OCI-LY7 (cell line): ENCODE measurements around the gene RUVBL1. TPM values are rescaled to one million over a fixed set of nuclear protein-coding genes. Genes with fewer than 3 reads are reported as not detected.
A peak's percentile ranks its signal among the peaks of the same experiment; 100 is the strongest.

ENCODE experiments used
- BruUV-seq: library from RNA; stranded (reverse); fragments of 400-500 nt; replicated peaks from 2 replicates; lab custom pipeline; 2021; lab: Mats Ljungman, UMichigan
- CTCF ChIA-PET: fragments of 300-600 bp; sonication (Branson Sonifier 250); formaldehyde crosslinking; loops from one replicate; lab custom pipeline; 2022; ENCODE audit warnings: antibody characterized with exemption; ENCODE audit not compliant: unreplicated experiment; lab: Charles Lee
- POLR2A ChIA-PET: fragments of 300-600 bp; sonication (Branson Sonifier 250); formaldehyde crosslinking; loops from one replicate; lab custom pipeline; 2022; ENCODE audit warnings: antibody characterized with exemption; lab: Charles Lee
- DNase-seq: peaks from one replicate; pipeline ENCODE4 v3.0.0-alpha.2; 2015; ENCODE audit warnings: low spot score
- H2AFZ ChIP-seq: fragments of 200-600 bp; sonication (generic), shearing (Covaris generic); 2 replicates; pipeline ENCODE4 v1.6.1; 2014; ENCODE audit warnings: mild to moderate bottlenecking, antibody characterized with exemption, low read length, moderate library complexity
- H3K27ac ChIP-seq: fragments of 200-600 bp; sonication (generic); 2 replicates; pipeline ENCODE4 v1.5.1; 2014; ENCODE audit warnings: mixed run types, low read depth, mild to moderate bottlenecking, moderate library complexity, low read length, inconsistent platforms; ENCODE audit not compliant: poor library complexity, severe bottlenecking
- H3K36me3 ChIP-seq: fragments of 200-600 bp; sonication (generic); 2 replicates; pipeline ENCODE4 v1.6.1; 2014; ENCODE audit warnings: mild to moderate bottlenecking, antibody characterized with exemption, low read length, moderate library complexity, mixed read lengths; ENCODE audit not compliant: insufficient read depth
- H3K4me1 ChIP-seq: fragments of 200-600 bp; sonication (generic); 2 replicates; pipeline ENCODE4 v1.5.1; 2014; ENCODE audit warnings: mild to moderate bottlenecking, low read length; ENCODE audit not compliant: insufficient read depth, poor library complexity, severe bottlenecking
- H3K4me2 ChIP-seq: fragments of 200-600 bp; sonication (generic); 2 replicates; pipeline ENCODE4 v1.6.1; 2014; ENCODE audit warnings: mild to moderate bottlenecking, low read length
- H3K4me3 ChIP-seq: fragments of 200-600 bp; sonication (generic); 2 replicates; pipeline ENCODE4 v1.5.1; 2014; ENCODE audit warnings: mild to moderate bottlenecking, low read depth, low read length; ENCODE audit not compliant: poor library complexity, severe bottlenecking
- H3K79me2 ChIP-seq: fragments of 200-600 bp; sonication (generic); 2 replicates; pipeline ENCODE4 v1.6.1; 2016; ENCODE audit warnings: low read depth, mild to moderate bottlenecking, low read length, moderate library complexity, mixed read lengths; ENCODE audit not compliant: insufficient read depth
- H3K9me2 ChIP-seq: fragments of 200-600 bp; sonication (generic); 2 replicates; pipeline ENCODE4 v1.6.1; 2016; ENCODE audit warnings: mild to moderate bottlenecking, low read length, mixed read lengths; ENCODE audit not compliant: insufficient read depth
- H3K9me3 ChIP-seq: fragments of 200-600 bp; sonication (generic); 2 replicates; pipeline ENCODE4 v1.6.1; 2014; ENCODE audit warnings: mild to moderate bottlenecking, mixed run types, low read length, mixed read lengths
- H4K20me1 ChIP-seq: fragments of 200-600 bp; sonication (generic); 2 replicates; pipeline ENCODE4 v1.6.1; 2014; ENCODE audit warnings: mild to moderate bottlenecking, antibody characterized with exemption, low read length, moderate library complexity, mixed read lengths; ENCODE audit not compliant: insufficient read depth
- CTCF ChIP-seq: fragments of 200-600 bp; sonication (generic); conservative IDR thresholded peaks from 2 replicates; pipeline ENCODE4 v1.5.1; 2014; ENCODE audit warnings: mild to moderate bottlenecking, antibody characterized with exemption, low read length, moderate library complexity, mixed read lengths
- EZH2phosphoT487 ChIP-seq: fragments of 200-600 bp; sonication (generic); IDR thresholded peaks from 2 replicates; pipeline ENCODE4 v1.6.1; 2018; ENCODE audit warnings: low read depth, borderline replicate concordance, mild to moderate bottlenecking, mixed run types, antibody characterized with exemption, low read length, moderate library complexity, mixed read lengths
- intact Hi-C: fragments of 100-400 bp; cut with micrococcal nuclease; formaldehyde crosslinking; loops from one replicate; pipeline ENCODE4 v1.10.0; 2022; ENCODE audit not compliant: unreplicated experiment
- small RNA-seq: library from RNA; depleted of rRNA; stranded (forward); fragments of <200 nt; gene quantifications from one replicate; pipeline ENCODE3, GENCODE V24; 2014
- total RNA-seq, 2 experiments: library from RNA; depleted of rRNA in 1 of 2; stranded (reverse); fragments of >200 nt in 1 of 2; shearing (Covaris generic) in 1 of 2; gene quantifications; 2 replicates each; pipeline ENCODE4 v1.2.3, GENCODE V29; 2014 to 2022

The RUVBL1 gene
- total RNA-seq, 2 experiments from 2014 or later = 91.4 to 103 TPM

- Histone ChIP-seq H3K9me2 (no peaks in the 10 kb centered on the region), H2AFZ (no peak overlapping the region), H3K27ac (no peak overlapping the region), H3K79me2 (no peaks in the 10 kb centered on the region), H3K36me3 (no peaks in the 10 kb centered on the region), H3K4me1 (no peaks in the 10 kb centered on the region), H3K9me3 (no peaks in the 10 kb centered on the region), H4K20me1 (no peaks in the 10 kb centered on the region), H3K4me3 (no peak overlapping the region), H3K4me2 (no peak overlapping the region)
- ChIA-PET POLR2A (interaction anchor here (1.0 kb wide), 1 partner anchor 9 kb away, joined by 5 read pairs; no protein-coding TSS in a partner anchor), CTCF (no interaction called here)
- intact Hi-C loops = no loop called here
- no peak for TF ChIP-seq CTCF
- no peak for TF ChIP-seq EZH2phosphoT487
- no TSS peak for BruUV-seq
- DNase-seq = no peak
Observed at GRCh38 chr3:128036119-128036518, 87.5 kb downstream of the RUVBL1 start.

- Histone ChIP-seq H3K4me1 (no peaks in the 10 kb centered on the region), H3K27ac (no peak overlapping the region), H4K20me1 (no peaks in the 10 kb centered on the region), H2AFZ (no peak overlapping the region), H3K9me3 (no peaks in the 10 kb centered on the region), H3K4me3 (no peak overlapping the region), H3K36me3 (no peaks in the 10 kb centered on the region), H3K9me2 (no peaks in the 10 kb centered on the region), H3K79me2 (no peaks in the 10 kb centered on the region), H3K4me2 (no peak overlapping the region)
- no peak for DNase-seq
- CTCF ChIA-PET = no interaction called here
- no TSS peak for BruUV-seq
- intact Hi-C loops = no loop called here
- TF ChIP-seq CTCF = no peak
- no peak for TF ChIP-seq EZH2phosphoT487
- POLR2A ChIA-PET = no interaction called here
Observed at GRCh38 chr3:128033102-128033501, 90.5 kb downstream of the RUVBL1 start.

Small RNA genes lying within 50 kb of the gene (small RNA-seq; reads per million reads assigned to genes)
- gene RNU2-37P (7.3 reads per million, percentile 94 among the genes with 10 or more reads in this experiment), gene RNU6-823P (not detected)

Other genes starting within 250 kb of the RUVBL1 start
- not detected in 2 replicates for gene KBTBD12, start 208.6 kb downstream of the RUVBL1 start, total RNA-seq (2014; rRNA removed; shearing (Covaris generic))
- gene KBTBD12, start 208.6 kb downstream of the RUVBL1 start, total RNA-seq (2022) = not detected in 2 replicates
- 72.9 and 85.2 TPM in 2 replicates for gene SEC61A1, start 71.4 kb downstream of the RUVBL1 start, total RNA-seq (2014; rRNA removed; shearing (Covaris generic))
- gene SEC61A1, start 71.4 kb downstream of the RUVBL1 start, total RNA-seq (2022) = 118 and 133 TPM in 2 replicates
- 14.8 and 17.7 TPM in 2 replicates for gene EEFSEC, start 29.7 kb upstream of the RUVBL1 start, total RNA-seq (2014; rRNA removed; shearing (Covaris generic))
- gene EEFSEC, start 29.7 kb upstream of the RUVBL1 start, total RNA-seq (2022) = 22.0 and 25.3 TPM in 2 replicates